ENCODE results near the gene STX4. TPM values are rescaled to one million over a fixed set of nuclear protein-coding genes. Genes with fewer than 3 reads are reported as not detected.

Gene STX4
- total RNA-seq, 1 donor from 2014 or later, result 86.1 TPM

DNA sequence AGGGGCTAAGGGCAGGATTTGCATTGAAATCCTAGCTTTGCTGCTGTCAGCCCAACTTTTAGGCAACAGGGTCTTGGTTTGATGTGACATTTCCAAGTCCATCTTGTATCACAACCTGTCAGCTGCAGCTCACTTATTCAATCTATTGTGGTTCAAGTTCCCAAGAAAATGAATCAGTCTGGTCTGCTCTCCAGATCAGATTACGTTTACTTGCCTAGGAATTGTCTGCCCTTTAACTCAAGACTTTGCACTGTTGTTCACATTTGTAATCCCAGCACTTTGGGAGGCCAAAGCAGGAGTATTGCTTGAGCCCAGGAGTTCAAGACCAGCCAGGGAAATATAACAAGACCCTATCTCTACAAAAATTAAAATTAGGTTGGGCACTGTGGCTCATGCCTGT is 10.0 kb downstream of the STX4 start:
- Histone ChIP-seq H3K4me3 (no peak overlapping the region), H3K9me3 (no peaks in the 10 kb centered on the region), H3K27ac (no peak overlapping the region), H3K4me1 (no peaks in the 10 kb centered on the region), H3K27me3 (ENCODE audit: low read depth) (no peaks in the 10 kb centered on the region), H3K36me3 (peaks cover 48% of the 10 kb centered on the region)
- intact Hi-C loops (cut with DNase I), result no loop called here
- ATAC-seq (no peak), DNase-seq (no peak)
- TF ChIP-seq, protein P1, sequence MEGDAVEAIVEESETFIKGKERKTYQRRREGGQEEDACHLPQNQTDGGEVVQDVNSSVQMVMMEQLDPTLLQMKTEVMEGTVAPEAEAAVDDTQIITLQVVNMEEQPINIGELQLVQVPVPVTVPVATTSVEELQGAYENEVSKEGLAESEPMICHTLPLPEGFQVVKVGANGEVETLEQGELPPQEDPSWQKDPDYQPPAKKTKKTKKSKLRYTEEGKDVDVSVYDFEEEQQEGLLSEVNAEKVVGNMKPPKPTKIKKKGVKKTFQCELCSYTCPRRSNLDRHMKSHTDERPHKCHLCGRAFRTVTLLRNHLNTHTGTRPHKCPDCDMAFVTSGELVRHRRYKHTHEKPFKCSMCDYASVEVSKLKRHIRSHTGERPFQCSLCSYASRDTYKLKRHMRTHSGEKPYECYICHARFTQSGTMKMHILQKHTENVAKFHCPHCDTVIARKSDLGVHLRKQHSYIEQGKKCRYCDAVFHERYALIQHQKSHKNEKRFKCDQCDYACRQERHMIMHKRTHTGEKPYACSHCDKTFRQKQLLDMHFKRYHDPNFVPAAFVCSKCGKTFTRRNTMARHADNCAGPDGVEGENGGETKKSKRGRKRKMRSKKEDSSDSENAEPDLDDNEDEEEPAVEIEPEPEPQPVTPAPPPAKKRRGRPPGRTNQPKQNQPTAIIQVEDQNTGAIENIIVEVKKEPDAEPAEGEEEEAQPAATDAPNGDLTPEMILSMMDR (IDR thresholded peaks at IDR 0.05), result no peak

DNA sequence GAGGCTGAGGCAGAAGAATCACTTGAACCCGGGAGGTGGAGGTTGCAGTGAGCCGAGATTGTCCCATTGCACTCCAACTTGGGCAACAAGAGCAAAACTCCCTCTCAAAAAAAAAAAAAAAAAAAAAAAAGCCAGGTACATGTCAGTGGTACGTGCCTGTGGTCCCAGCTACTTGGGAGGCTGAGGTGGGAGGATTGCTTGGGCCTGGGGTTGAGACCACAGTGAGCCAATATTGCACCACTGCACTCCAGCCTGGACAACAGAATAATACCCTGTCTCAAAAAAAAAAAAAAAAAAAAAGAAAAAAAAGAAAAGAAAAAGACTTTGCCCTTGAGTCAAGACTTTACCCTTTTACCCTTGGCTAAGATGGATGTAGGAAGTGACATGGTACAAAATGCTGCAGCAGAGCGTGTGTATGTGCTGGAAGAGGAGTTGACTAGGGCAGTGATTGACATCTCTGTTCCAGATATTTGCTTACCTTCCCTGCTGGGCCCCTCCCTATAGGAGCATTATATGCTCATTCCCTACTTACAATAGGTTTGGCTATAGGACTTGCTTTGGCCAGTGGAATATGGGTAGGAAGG is 10.6 kb downstream of the STX4 start:
- H3K27ac ChIP-seq, result no peak overlapping the region
- DNase-seq, result no peak
- ATAC-seq, result no peak
- H3K27me3 ChIP-seq (ENCODE audit: low read depth), result no peaks in the 10 kb centered on the region
- intact Hi-C loops (cut with DNase I), result no loop called here
- peaks cover 42% of the 10 kb centered on the region for H3K36me3 ChIP-seq
- no peak overlapping the region for H3K4me3 ChIP-seq
- TF ChIP-seq, protein P1 (IDR thresholded peaks at IDR 0.05), result no peak
- H3K9me3 ChIP-seq, result no peaks in the 10 kb centered on the region
- no peaks in the 10 kb centered on the region for H3K4me1 ChIP-seq

DNA sequence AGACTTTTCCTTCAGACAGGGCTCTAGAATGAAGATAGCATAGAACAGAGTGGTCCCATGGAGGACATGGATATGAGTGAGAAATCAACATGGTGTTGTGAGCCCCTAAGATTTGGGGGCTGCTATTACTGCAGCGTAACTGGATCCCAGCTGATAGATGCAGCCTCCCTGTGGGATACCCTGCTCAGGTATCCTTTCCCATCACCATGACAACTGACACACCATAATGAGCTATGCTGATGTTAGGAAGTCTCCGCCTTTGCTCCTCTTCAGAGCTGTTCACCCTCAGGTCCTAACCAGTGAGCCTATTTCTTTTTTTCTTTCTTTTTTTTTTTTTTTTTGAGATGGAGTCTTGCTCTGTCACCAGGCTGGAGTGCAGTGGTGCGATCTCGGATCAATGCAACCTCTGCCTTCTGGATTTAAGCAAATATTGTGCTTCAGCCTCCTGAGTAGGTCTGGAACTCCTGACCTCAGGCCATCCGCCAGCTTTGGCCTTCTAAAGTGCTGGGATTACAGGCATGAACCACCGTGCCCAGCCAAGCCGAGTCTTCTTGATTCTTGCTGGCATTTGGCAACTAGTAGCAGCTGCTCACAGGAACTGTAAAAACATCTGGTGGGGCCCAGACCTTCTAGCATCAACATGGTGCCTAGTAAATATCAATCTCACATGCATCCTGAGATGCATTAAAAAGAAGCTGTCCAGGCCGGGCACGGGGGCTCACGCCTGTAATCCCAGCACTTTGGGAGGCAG is 17.1 kb downstream of the STX4 start:
- TF ChIP-seq, protein P1 (IDR thresholded peaks at IDR 0.05), result no peak
- ATAC-seq (no peak), DNase-seq (no peak)
- Histone ChIP-seq H3K27ac (no peak overlapping the region), H3K4me3 (no peak overlapping the region), H3K9me3 (no peaks in the 10 kb centered on the region), H3K4me1 (no peaks in the 10 kb centered on the region), H3K36me3 (no peaks in the 10 kb centered on the region), H3K27me3 (ENCODE audit: low read depth) (no peaks in the 10 kb centered on the region)
- intact Hi-C loops (cut with DNase I), result no loop called here

DNA sequence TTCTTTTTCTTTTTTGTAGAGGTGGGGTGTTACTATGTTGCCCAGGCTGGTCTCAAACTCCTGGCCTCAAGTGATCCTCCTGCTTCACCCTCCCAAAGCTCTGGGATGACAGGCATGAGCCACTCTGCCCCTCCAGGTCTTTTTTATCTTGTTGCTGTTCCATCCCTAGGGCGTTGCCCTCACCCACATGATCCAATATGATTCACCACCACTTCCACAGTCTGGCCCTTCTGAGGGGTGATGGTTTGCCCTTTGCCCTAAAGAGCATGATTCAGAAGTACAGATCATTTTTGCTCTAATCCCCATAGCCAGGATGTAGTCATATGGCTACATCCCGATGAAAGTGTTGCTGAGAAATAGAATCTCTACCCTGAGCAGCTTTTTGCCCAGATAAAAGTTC is 18.8 kb downstream of the STX4 start:
- H3K4me1 ChIP-seq, result no peaks in the 10 kb centered on the region
- no peak overlapping the region for H3K27ac ChIP-seq
- ATAC-seq (peak; percentile 78 to 87), DNase-seq (no peak)
- no peaks in the 10 kb centered on the region for H3K36me3 ChIP-seq
- no peak overlapping the region for H3K4me3 ChIP-seq
- H3K27me3 ChIP-seq (ENCODE audit: low read depth), result no peaks in the 10 kb centered on the region
- TF ChIP-seq, protein P1 (IDR thresholded peaks at IDR 0.05), result no peak
- intact Hi-C loops (cut with DNase I), result no loop called here
- H3K9me3 ChIP-seq, result no peaks in the 10 kb centered on the region

DNA sequence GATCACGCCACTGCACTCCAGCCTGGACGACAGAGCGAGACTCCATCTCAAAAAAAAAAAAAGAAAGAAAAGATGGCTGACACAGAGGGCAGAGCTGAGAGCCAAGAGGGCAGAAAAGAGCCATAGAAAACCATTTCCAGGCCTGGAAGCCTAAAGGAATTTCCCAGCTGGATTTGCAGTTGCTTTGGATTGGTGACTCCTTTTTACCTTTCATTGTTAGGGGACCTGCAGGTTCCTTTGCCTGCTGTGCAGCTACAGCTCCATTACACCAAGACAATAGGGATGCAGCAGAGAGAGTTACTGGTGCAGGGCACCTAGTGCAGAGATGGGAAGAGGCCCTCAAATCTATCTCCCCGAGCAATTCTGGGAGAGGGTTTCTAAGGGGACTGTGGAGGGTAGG is 22.3 kb downstream of the STX4 start:
- Histone ChIP-seq H3K9me3 (no peaks in the 10 kb centered on the region), H3K27me3 (ENCODE audit: low read depth) (no peaks in the 10 kb centered on the region), H3K36me3 (peaks cover 9% of the 10 kb centered on the region), H3K4me1 (no peaks in the 10 kb centered on the region), H3K4me3 (no peak overlapping the region), H3K27ac (no peak overlapping the region)
- DNase-seq, result no peak
- intact Hi-C loops (cut with DNase I), result no loop called here
- ATAC-seq, result no peak
- TF ChIP-seq, protein P1 (IDR thresholded peaks at IDR 0.05), result no peak

Measured in lower lobe of right lung (tissue), 2 donors.